ENCODE results near the gene LPIN1.

The LPIN1 gene

DNA sequence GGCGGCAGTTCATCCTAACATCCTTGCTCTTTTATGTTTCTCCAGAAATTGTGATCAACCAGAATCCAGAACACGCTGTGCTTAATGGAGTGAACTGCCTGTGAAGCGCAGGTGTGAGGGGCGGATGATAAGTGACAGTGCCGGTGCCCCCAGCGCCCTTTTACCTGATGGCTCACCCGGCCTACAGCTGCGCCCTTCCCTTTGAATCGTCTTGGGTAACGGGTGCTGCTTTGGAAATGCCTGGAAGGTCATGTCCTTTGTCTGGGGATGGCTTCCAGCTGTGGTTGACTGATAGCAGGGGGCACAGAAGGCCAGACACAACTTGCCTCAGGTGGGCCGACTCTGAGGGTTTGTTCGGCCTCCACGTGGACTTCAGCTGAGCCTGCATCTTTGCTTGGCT lies 119.4 kb downstream of the LPIN1 start:
- no peak for DNase-seq (ENCODE audit: low read depth in 3 of 3)

- no peak for DNase-seq (ENCODE audit: low read depth in 3 of 3)
These were observed 120.2 kb downstream of the LPIN1 start for GRCh38 chr2:11866358-11867335.

DNA sequence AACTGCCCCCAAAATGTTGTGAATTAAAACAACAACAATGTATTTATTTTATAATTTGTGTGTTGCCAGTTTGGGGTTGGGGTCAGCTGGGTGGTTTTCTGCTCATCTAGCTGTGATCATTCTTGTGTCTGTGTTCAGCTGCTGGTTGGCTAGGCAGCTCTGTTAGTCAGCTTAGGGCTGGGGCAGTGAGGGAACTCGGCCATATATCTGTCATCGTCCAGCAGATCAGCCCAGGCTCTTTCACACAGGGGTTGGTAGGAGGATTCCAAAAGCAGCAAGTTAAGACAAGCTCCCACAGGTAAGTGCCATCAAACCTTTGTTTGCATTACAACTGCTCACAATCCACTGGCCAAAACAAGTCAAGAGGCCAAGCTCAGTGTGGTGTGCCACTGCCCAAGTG lies 121.5 kb downstream of the LPIN1 start:
- no peak for DNase-seq (ENCODE audit: low read depth in 3 of 3)

DNA sequence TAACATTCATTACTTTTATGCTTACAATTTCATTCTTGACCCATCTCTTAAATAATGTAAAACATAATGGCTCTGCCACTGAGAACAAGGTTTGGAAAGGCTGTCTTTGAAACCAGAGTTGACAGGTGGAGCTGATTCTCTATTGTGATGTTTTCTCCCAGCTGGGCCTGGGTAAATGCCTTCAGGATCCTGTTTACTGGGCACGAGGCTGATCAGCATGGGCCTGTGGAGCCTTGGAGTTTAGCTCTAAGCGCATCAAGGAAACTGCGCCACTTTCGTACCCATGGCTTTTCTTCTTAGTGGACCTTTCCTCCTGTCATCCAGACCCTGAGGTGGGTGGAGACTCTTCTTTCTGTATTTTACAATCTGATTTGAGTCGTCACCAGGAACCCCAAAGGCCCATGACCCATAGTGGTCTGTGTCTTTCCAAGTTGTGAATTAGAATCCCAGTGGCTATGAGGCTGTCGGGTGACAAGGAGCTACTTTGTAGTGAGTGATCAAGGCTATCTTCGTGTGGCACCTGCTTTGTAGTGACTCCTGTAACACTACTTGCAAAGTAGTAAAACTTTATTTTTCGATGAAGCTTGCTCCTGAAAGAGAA lies 123.1 kb downstream of the LPIN1 start:
- DNase-seq (ENCODE audit: low read depth in 3 of 3), result no peak

DNA sequence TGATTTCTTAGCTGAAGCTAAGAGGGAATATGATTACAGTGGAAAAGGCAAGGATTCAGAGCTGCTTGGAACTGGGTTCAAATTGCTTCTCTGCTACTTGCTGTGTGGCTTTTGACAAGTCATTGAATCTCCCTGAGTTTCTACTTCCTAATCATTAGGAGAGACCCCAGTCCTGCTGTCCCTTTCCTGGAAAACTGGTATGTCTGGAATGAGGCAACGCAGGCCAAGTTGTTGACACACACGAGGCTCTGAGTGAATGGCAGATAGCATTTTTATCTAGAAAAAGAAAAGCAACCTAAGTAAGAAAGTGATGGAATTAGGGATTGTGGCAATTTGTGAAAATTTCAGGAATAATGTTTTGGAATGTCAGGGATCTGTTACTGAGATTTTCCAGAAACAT lies 123.6 kb downstream of the LPIN1 start:
- no peak for DNase-seq (ENCODE audit: low read depth in 3 of 3)

GRCh38 chr2:11870584-11870983 lies 124.2 kb downstream of the LPIN1 start:
- DNase-seq (ENCODE audit: low read depth in 3 of 3), result no peak

- DNase-seq (ENCODE audit: low read depth in 3 of 3), result no peak
These were observed 125.0 kb downstream of the LPIN1 start for GRCh38 chr2:11871421-11871820.

- no peak for DNase-seq (ENCODE audit: low read depth in 3 of 3)
These were observed 126.0 kb downstream of the LPIN1 start for GRCh38 chr2:11872247-11872947.

- DNase-seq (ENCODE audit: low read depth in 3 of 3), result no peak
These were observed 126.5 kb downstream of the LPIN1 start for GRCh38 chr2:11872948-11873269.

DNA sequence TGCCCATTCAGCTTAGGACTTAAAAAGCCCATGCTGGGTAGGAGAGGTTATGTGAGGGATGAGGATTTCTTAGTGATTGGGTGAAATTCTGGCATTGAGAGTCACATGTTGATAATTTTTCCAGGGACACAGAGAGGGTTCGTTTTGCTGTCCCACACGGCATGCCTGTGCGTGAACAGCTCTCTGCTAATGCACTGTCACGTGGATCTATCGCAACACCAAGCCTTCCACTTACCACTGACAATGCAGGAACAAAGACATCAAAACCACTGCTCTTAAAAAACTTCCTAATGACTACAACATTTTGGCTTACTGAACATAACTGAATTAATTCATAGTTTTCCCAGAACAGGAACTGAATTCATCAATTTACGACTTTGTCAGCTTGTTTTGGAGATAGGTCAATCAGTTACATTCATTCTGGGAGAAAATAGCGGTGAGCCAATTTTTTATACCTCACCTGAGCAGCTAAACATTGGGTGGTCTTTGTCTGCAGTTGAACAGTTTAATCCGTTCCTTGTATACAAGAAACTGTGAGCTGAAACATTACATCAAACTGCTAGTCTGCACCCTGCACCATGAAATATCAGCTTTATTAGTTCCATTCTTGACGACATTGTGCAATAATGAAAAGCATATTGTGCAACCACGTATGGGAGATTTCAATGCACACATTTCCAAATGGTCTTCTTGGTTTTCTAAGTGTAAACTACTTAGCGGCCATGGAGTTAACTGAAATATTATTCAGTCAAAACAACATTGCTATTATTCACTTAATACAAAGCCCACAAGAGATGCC lies 127.1 kb downstream of the LPIN1 start:
- no peak for DNase-seq (ENCODE audit: low read depth in 3 of 3)

GRCh38 chr2:11874861-11875260 lies 128.4 kb downstream of the LPIN1 start:
- DNase-seq (ENCODE audit: low read depth in 3 of 3), result no peak

DNA sequence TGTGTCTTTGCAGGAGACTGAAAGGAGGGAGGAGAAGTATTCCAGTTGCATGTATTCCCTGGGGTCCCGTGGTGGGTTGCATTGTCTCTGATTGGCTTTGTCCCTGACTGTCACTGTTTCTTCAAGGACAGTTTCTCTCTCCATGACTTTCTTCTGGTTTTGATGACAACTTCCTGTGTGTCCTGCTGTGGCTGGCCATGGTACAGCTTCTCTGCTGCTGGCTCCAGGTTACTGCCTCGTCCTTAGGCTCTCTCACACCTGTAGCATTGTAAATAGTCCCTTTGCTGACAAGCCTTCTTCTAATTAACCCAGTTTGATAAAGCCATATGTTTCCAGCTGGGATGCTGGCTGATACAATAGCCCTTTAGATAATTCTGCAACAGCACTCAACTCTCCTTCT lies 129.0 kb downstream of the LPIN1 start:
- DNase-seq (ENCODE audit: low read depth in 3 of 3), result no peak

DNA sequence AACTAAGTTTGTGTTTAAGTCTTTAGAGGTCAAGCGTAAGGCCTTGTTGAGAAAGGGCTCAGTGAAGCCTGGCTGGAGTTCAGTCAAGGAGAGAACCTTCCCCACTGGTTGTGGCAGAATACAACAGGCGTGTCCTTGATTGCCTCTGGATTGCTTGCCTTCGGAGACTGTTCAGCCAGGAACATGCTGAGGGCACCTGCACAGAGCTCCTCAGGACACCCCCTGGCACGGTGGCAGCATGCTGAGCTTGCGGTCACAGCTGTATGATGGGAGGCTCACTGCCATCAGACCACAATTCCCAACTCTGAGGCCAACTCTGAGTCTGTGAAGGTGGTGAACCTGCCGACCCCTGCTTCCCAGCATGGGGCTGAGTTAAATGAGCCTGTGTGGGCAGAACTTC lies 130.0 kb downstream of the LPIN1 start:
- DNase-seq (ENCODE audit: low read depth in 3 of 3), result no peak

- DNase-seq (ENCODE audit: low read depth in 3 of 3), result no peak
These were observed 130.5 kb downstream of the LPIN1 start for GRCh38 chr2:11876889-11877288.

Data from stimulated activated CD4-positive, alpha-beta T cell treated with anti-CD3 and anti-CD28 coated beads, TNF-alpha, amount 100 ng/mL, for 4 hours (primary cell).